Stimulated activated CD4-positive, alpha-beta T cell treated with anti-CD3 and anti-CD28 coated beads, TNF-alpha, amount 100 ng/mL, for 24 hours (primary cell): ENCODE data around the gene C12orf56.

Experiments
- DNase-seq, 3 experiments: peaks; one replicate each; pipeline ENCODE4 v3.0.0-alpha.2; 2020; ENCODE audit warnings: low read depth in 3 of 3

C12orf56 gene

GRCh38 chr12:64390275-64390851 lies at the start of gene C12orf56:
C12orf56 (minus strand) TSS chr12:64390758; CDS start chr12:64390565, 193 bp downstream.
- DNase-seq, result no peak

- no peak for DNase-seq
Observed at GRCh38 chr12:64440100-64440499, 49.5 kb upstream of the C12orf56 start.

- no peak for DNase-seq
Observed at GRCh38 chr12:64433915-64434314, 43.4 kb upstream of the C12orf56 start.

- no peak for DNase-seq
Observed at GRCh38 chr12:64431791-64432190, 41.2 kb upstream of the C12orf56 start.

GRCh38 chr12:64430886-64431285 lies 40.3 kb upstream of the C12orf56 start:
- no peak for DNase-seq

- DNase-seq, result no peak
Observed at GRCh38 chr12:64428956-64429355, 38.4 kb upstream of the C12orf56 start.

- DNase-seq, result no peak
Observed at GRCh38 chr12:64427988-64428387, 37.4 kb upstream of the C12orf56 start.

- no peak for DNase-seq
Observed at GRCh38 chr12:64419696-64420095, 29.1 kb upstream of the C12orf56 start.

- no peak for DNase-seq
Observed at GRCh38 chr12:64418209-64418608, 27.7 kb upstream of the C12orf56 start.

- DNase-seq, result no peak
Observed at GRCh38 chr12:64413884-64414283, 23.3 kb upstream of the C12orf56 start.

- no peak for DNase-seq
Observed at GRCh38 chr12:64412459-64412858, 21.9 kb upstream of the C12orf56 start.

- DNase-seq, result no peak
Observed at GRCh38 chr12:64411427-64411826, 20.9 kb upstream of the C12orf56 start.

GRCh38 chr12:64407342-64408223 lies 17.0 kb upstream of the C12orf56 start:
- no peak for DNase-seq

GRCh38 chr12:64404470-64405256 lies 14.1 kb upstream of the C12orf56 start:
- DNase-seq, result peak; percentile 51 to 68 (median 60)

- peak; percentile 85 to 92 (median 86) for DNase-seq
Observed at GRCh38 chr12:64403707-64404469, 13.3 kb upstream of the C12orf56 start, which contains the start of gene XPOT. XPOT (plus strand) TSS chr12:64404392; CDS start chr12:64410036, 5,644 bp downstream.

GRCh38 chr12:64402181-64402580 lies 11.6 kb upstream of the C12orf56 start:
- DNase-seq, result no peak

- no peak for DNase-seq
Observed at GRCh38 chr12:64400041-64400440, 9.5 kb upstream of the C12orf56 start.

- DNase-seq, result no peak
Observed at GRCh38 chr12:64395739-64396138, 5.2 kb upstream of the C12orf56 start.

- no peak for DNase-seq
Observed at GRCh38 chr12:64392221-64392620, 1.7 kb upstream of the C12orf56 start.

- no peak for DNase-seq
Observed at GRCh38 chr12:64389154-64389553, 1.4 kb downstream of the C12orf56 start.

GRCh38 chr12:64387197-64387816 lies 3.3 kb downstream of the C12orf56 start:
- no peak for DNase-seq
